Measurements from ENCODE around the gene ZMAT3.

ZMAT3 gene

GRCh38 chr3:178987745-178988144 is 83.9 kb downstream of the ZMAT3 start:
- Mint-ChIP-seq H3K36me3 (peaks cover 13% of the 10 kb centered on the region), H3K9me3 (peaks cover 46% of the 10 kb centered on the region), H3K27ac (no peak overlapping the region), H3K4me3 (no peak overlapping the region), H3K27me3 (no peaks in the 10 kb centered on the region), H3K4me1 (peaks cover 3% of the 10 kb centered on the region)
- no peak for DNase-seq
- CTCF ChIA-PET, result no interaction called here

GRCh38 chr3:178986456-178986855 is 85.2 kb downstream of the ZMAT3 start:
- DNase-seq, result no peak
- Mint-ChIP-seq H3K4me1 (peaks cover 3% of the 10 kb centered on the region), H3K36me3 (peaks cover 13% of the 10 kb centered on the region), H3K9me3 (peaks cover 46% of the 10 kb centered on the region), H3K27ac (no peak overlapping the region), H3K27me3 (no peaks in the 10 kb centered on the region), H3K4me3 (no peak overlapping the region)
- CTCF ChIA-PET, result no interaction called here

- DNase-seq, result no peak
- Mint-ChIP-seq H3K4me3 (no peak overlapping the region), H3K4me1 (no peaks in the 10 kb centered on the region), H3K27me3 (no peaks in the 10 kb centered on the region), H3K27ac (no peak overlapping the region), H3K9me3 (peaks cover 12% of the 10 kb centered on the region), H3K36me3 (peaks cover 6% of the 10 kb centered on the region)
- CTCF ChIA-PET, result no interaction called here
These were observed 89.5 kb downstream of the ZMAT3 start for GRCh38 chr3:178982137-178982536.

- H3K9me3 Mint-ChIP-seq, result peaks cover 4% of the 10 kb centered on the region
- H3K4me1 Mint-ChIP-seq, result no peaks in the 10 kb centered on the region
- H3K4me3 Mint-ChIP-seq, result no peak overlapping the region
- no peaks in the 10 kb centered on the region for H3K27me3 Mint-ChIP-seq
- no peak for DNase-seq
- H3K27ac Mint-ChIP-seq, result no peak overlapping the region
- peaks cover 1% of the 10 kb centered on the region for H3K36me3 Mint-ChIP-seq
- CTCF ChIA-PET, result no interaction called here
These were observed 96.3 kb downstream of the ZMAT3 start for GRCh38 chr3:178975320-178975719.

- Mint-ChIP-seq H3K9me3 (peaks cover 4% of the 10 kb centered on the region), H3K36me3 (peaks cover 1% of the 10 kb centered on the region), H3K27me3 (no peaks in the 10 kb centered on the region), H3K4me3 (no peak overlapping the region), H3K4me1 (peaks cover 10% of the 10 kb centered on the region), H3K27ac (no peak overlapping the region)
- no peak for DNase-seq
- CTCF ChIA-PET, result no interaction called here
These were observed 100.0 kb downstream of the ZMAT3 start for GRCh38 chr3:178971614-178972013.

- H3K27ac Mint-ChIP-seq, result no peak overlapping the region
- no peaks in the 10 kb centered on the region for H3K27me3 Mint-ChIP-seq
- peaks cover 1% of the 10 kb centered on the region for H3K36me3 Mint-ChIP-seq
- H3K4me1 Mint-ChIP-seq, result peaks cover 14% of the 10 kb centered on the region
- no peak for DNase-seq
- CTCF ChIA-PET, result no interaction called here
- H3K4me3 Mint-ChIP-seq, result no peak overlapping the region
- H3K9me3 Mint-ChIP-seq, result peaks cover 2% of the 10 kb centered on the region
These were observed 102.5 kb downstream of the ZMAT3 start for GRCh38 chr3:178969004-178969700.
